KMS-11 (cell line): ENCODE data around the gene PALLD.
"Not testable (repeated sequence)": the region's sequence is repeated elsewhere in the genome, so short reads cannot be mapped to it uniquely, and the experiment has no call there.

Source experiments
- H2AFZ ChIP-seq: fragments of 200-600 bp; sonication (generic); 2 replicates; pipeline ENCODE4 v1.6.1; 2016; ENCODE audit warnings: antibody characterized with exemption, mixed run types, low read depth
- H3K27ac ChIP-seq: fragments of 200-600 bp; sonication (generic); 2 replicates; pipeline ENCODE4 v1.6.1; 2016; ENCODE audit warnings: mild to moderate bottlenecking, mixed run types
- H3K27me3 ChIP-seq: fragments of 200-600 bp; sonication (generic); 2 replicates; pipeline ENCODE4 v1.6.1; 2017; ENCODE audit warnings: mild to moderate bottlenecking, low read depth, mixed run types, moderate library complexity; ENCODE audit not compliant: insufficient read depth
- H3K36me3 ChIP-seq: fragments of 200-600 bp; sonication (generic); 2 replicates; pipeline ENCODE4 v1.6.1; 2017; ENCODE audit warnings: mild to moderate bottlenecking, mixed run types; ENCODE audit not compliant: insufficient read depth
- H3K4me1 ChIP-seq: fragments of 200-600 bp; sonication (generic); 2 replicates; pipeline ENCODE4 v1.6.1; 2016; ENCODE audit warnings: mild to moderate bottlenecking, low read depth, mixed run types; ENCODE audit not compliant: poor library complexity, severe bottlenecking
- H3K4me2 ChIP-seq: fragments of 200-600 bp; sonication (generic); 2 replicates; pipeline ENCODE4 v1.7.0; 2016; ENCODE audit warnings: mild to moderate bottlenecking, mixed run types
- H3K4me3 ChIP-seq: fragments of 200-600 bp; sonication (generic); IDR thresholded peaks from 2 replicates; pipeline ENCODE4 v1.6.1; 2017; ENCODE audit warnings: low read depth, low read length, mixed read lengths; ENCODE audit not compliant: insufficient read depth
- H3K79me2 ChIP-seq: fragments of 200-600 bp; sonication (generic); 2 replicates; pipeline ENCODE4 v1.6.1; 2016; ENCODE audit warnings: low read depth, mixed run types; ENCODE audit not compliant: insufficient read depth
- H3K9ac ChIP-seq: fragments of 200-600 bp; sonication (generic); 2 replicates; pipeline ENCODE4 v1.6.1; 2016; ENCODE audit warnings: mild to moderate bottlenecking, mixed run types
- H4K20me1 ChIP-seq: fragments of 200-600 bp; sonication (generic); 2 replicates; pipeline ENCODE4 v1.6.1; 2016; ENCODE audit warnings: mild to moderate bottlenecking, mixed run types; ENCODE audit not compliant: insufficient read depth
- CTCF ChIP-seq: fragments of 200-600 bp; sonication (generic); conservative IDR thresholded peaks from 2 replicates; pipeline ENCODE4 v1.6.1; 2017; ENCODE audit warnings: low read depth, mild to moderate bottlenecking, antibody characterized with exemption, low read length, moderate library complexity, mixed read lengths

Gene PALLD

GRCh38 chr4:168696826-168697225 is 200.0 kb downstream of the PALLD start:
- Histone ChIP-seq H3K4me3 (no peak overlapping the region), H3K79me2 (no peaks in the 10 kb centered on the region), H3K9ac (no peak overlapping the region), H3K36me3 (no peaks in the 10 kb centered on the region), H2AFZ (no peak overlapping the region), H4K20me1 (no peaks in the 10 kb centered on the region), H3K27me3 (no peaks in the 10 kb centered on the region), H3K27ac (no peak overlapping the region), H3K4me2 (no peak overlapping the region), H3K4me1 (no peaks in the 10 kb centered on the region)
- TF ChIP-seq CTCF, result no peak

- Histone ChIP-seq H3K4me1 (no peaks in the 10 kb centered on the region), H3K9ac (no peak overlapping the region), H3K4me2 (no peak overlapping the region), H3K27me3 (no peaks in the 10 kb centered on the region), H3K79me2 (no peaks in the 10 kb centered on the region), H4K20me1 (no peaks in the 10 kb centered on the region), H3K27ac (no peak overlapping the region), H2AFZ (no peak overlapping the region), H3K4me3 (no peak overlapping the region), H3K36me3 (no peaks in the 10 kb centered on the region)
- TF ChIP-seq CTCF, result no peak
Observed at GRCh38 chr4:168699224-168699878, 202.5 kb downstream of the PALLD start.

GRCh38 chr4:168701061-168701460 is 204.2 kb downstream of the PALLD start:
- Histone ChIP-seq H3K27ac (no peak overlapping the region), H3K4me2 (no peak overlapping the region), H3K4me3 (no peak overlapping the region), H3K27me3 (no peaks in the 10 kb centered on the region), H2AFZ (no peak overlapping the region), H3K4me1 (no peaks in the 10 kb centered on the region), H3K9ac (no peak overlapping the region), H3K36me3 (no peaks in the 10 kb centered on the region), H3K79me2 (no peaks in the 10 kb centered on the region), H4K20me1 (no peaks in the 10 kb centered on the region)
- TF ChIP-seq CTCF, result no peak

- not testable (repeated sequence) for H3K27me3 ChIP-seq, H3K4me3 ChIP-seq, H2AFZ ChIP-seq
Observed at GRCh38 chr4:168702581-168703087, 205.8 kb downstream of the PALLD start.

GRCh38 chr4:168705121-168705520 is 208.3 kb downstream of the PALLD start:
- H3K79me2 ChIP-seq, result no peaks in the 10 kb centered on the region
- no peak overlapping the region for H3K9ac ChIP-seq
- no peaks in the 10 kb centered on the region for H3K36me3 ChIP-seq
- no peak overlapping the region for H3K4me3 ChIP-seq
- TF ChIP-seq CTCF, result no peak
- H3K4me2 ChIP-seq, result no peak overlapping the region
- H2AFZ ChIP-seq, result no peak overlapping the region
- peaks cover 2% of the 10 kb centered on the region for H3K4me1 ChIP-seq
- no peak overlapping the region for H3K27ac ChIP-seq
- H4K20me1 ChIP-seq, result no peaks in the 10 kb centered on the region
- no peaks in the 10 kb centered on the region for H3K27me3 ChIP-seq

More at GRCh38 chr4:168702581-168703087, 205.8 kb downstream of the PALLD start:
- H3K79me2 ChIP-seq, H3K36me3 ChIP-seq, H4K20me1 ChIP-seq, H3K9ac ChIP-seq, H3K27ac ChIP-seq, H3K4me1 ChIP-seq, H3K4me2 ChIP-seq: not testable (repeated sequence)
